ENCODE measurements around the gene LRMDA.

Gene LRMDA

DNA sequence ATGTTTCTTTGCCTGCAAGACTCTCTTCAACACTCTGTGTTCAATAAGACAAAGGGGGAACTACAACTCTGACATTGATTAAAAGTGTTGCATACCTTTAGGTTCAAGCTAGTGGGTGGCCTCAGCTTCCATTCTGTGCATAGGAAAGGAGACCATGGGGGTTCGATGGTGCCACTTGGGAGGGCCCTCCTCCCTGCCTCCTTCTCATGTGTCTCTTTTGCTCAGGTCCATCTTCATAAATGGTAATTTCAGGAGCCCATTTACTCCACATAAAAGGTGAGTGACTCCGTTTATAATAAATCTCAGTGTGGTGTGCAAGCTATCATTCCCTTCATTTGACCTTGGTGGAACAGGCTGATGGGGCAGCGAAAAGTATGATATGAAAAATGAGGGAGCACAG, 285.1 kb downstream of the LRMDA start:
- no peak for DNase-seq (ENCODE audit: low read depth)

DNA sequence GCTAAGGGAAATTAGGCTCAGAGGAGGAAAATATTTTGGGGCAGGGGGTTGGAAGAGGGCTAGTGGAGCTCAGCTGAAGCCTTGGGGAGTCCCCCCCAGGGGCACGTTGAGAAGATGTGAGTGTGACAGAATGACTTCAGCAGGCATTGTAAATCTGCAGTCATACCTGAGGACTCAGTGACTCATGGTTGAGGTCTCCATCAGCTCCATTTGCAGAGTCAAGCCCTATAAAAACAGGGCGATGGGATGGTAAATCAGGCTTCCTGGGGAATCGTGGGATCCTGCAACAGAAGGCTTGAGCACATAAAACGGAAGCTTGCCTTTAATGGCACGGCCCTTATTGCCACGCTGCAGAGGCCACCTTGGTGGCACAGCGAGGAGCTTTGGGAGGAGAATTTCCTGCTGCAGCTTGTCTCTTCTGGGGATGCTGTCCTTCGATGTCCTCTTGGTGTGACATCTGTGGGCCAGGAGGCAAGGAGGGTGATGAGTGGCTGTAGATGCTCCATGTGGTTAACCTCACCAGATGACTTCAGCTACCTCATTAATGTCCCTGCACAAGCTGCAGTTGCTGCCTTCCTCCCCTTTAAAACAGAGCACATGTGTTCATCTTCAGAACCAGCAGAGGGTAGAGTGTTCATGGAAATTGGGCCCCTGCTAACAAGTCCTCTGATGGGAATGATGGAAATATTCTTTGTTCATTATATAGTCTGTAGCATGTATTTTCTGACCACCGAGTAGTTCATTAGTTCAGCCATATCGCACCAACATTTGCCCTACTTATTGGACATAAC, 285.9 kb downstream of the LRMDA start:
- DNase-seq (ENCODE audit: low read depth), result no peak

DNA sequence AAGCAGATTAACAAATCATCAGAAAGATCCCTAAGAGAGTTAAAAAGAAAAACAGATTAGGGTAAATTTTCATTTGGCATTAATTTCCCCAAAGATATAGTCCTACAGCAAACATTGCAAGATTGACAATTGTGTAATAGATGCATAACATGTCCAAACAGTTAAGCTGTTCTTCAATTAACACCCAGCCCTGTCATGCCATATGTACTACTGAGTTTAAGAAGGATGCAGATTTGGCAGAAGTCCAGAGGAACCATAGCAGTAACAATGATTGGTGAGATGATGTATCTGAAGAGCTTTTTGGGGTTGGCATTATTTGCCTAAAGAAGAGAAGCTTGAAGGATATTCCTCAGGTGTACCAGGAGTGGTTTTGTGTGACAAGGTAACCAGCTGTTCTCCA, 287.6 kb downstream of the LRMDA start:
- DNase-seq (ENCODE audit: low read depth), result no peak

DNA sequence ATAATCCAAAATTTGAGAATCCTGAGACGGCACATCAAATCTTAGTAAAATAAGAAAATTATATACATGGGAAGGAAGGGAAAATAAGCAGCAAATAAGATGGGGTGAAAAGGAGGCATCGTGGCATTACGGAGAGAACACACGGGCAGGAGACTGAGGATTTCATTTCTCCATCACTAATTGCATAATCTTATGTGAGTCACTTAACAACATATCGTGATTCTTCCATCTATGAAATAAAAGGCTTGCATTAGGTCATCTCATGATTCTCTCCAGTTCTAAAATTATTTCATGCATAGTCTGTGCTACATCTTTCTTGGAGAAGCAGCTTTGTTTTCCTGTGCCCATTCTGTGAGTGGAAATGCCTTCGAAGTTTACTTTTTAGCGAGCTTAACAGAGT, 288.7 kb downstream of the LRMDA start:
- no peak for DNase-seq (ENCODE audit: low read depth)

DNA sequence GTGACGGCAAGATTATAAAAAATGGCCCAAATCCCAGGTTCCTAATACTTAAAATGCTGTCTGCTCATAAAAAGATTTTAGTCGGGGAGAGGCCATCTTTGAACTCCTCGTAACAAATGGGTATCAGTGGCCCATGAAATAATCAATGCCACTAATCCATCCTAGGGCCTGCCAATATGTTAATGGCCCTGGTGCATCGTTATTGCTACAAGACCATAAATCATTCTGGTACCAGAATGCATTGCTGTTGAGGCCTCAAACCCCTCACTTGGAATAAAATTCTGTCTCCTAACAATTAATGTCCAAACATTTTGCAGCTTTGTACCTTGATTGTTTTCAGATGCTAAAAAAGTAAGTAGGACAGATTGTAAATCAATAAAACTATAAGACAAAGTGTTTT, 290.6 kb downstream of the LRMDA start:
- DNase-seq (ENCODE audit: low read depth), result no peak

DNA sequence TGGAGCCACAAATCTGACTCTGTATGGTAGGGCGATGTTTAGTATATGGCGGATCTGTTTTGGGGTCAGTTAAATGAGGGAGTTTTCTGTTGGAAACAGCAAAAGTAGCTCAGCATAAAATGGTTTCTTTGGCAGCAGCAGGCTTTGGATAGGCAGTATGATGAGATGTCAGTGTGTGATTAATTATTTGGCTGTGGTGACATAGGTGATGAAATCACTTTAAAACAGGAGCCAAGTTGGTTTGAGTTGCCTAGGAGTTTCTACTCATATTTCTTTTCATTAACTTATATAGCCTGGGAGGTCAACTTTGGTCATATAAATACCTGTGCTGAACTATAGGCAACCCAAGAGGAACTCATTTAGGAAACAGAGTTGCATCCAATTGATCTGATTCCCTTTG, 291.2 kb downstream of the LRMDA start:
- no peak for DNase-seq (ENCODE audit: low read depth)

DNA sequence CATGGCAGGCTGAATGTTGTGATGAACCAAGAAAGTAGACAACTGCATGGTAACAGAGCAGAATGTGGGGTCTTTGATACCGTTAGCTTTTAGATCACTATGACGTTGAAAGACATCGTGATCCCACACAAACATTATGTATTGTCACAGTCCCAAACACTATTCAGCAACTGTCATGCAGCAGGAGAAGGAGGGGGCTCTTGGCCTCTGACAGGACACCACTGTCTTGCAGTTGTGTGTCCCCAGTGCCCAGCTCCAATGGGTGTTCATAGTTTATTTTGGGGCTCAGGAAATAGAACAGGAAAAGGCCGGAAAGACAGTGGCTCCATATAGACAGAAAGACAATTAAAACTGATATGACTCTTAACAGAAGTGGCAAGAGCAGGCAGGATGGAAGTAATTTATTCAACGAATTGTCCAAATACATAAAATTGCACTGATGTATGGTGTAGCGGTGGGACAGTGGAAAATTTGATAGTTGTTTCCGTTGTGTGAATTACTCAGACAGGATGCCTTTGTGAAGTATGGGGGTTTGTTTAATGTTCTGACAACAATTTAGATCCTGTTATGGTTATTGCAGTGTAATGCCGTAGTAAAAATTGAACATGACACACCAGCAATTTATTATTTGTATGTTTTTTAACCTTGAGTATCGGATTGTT, 292.0 kb downstream of the LRMDA start:
- no peak for DNase-seq (ENCODE audit: low read depth)

DNA sequence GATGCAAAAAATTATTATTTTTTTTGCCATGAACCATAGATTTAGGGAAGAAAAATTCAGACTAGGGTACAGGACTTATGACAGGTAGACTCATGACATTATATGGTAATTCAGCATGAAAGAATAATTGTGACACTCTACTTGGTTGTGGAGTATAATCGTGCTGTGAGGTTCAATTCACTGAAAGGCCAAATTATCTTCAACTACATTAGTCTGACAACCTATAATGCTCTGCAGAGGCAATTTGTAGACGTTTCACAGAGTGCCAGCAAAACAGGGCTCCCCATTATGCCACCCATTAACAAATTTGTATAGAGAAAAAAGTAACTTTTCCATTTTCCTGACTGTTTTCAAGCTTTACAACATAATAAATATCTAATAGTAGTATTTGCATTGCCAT, 292.6 kb downstream of the LRMDA start:
- no peak for DNase-seq (ENCODE audit: low read depth)

DNA sequence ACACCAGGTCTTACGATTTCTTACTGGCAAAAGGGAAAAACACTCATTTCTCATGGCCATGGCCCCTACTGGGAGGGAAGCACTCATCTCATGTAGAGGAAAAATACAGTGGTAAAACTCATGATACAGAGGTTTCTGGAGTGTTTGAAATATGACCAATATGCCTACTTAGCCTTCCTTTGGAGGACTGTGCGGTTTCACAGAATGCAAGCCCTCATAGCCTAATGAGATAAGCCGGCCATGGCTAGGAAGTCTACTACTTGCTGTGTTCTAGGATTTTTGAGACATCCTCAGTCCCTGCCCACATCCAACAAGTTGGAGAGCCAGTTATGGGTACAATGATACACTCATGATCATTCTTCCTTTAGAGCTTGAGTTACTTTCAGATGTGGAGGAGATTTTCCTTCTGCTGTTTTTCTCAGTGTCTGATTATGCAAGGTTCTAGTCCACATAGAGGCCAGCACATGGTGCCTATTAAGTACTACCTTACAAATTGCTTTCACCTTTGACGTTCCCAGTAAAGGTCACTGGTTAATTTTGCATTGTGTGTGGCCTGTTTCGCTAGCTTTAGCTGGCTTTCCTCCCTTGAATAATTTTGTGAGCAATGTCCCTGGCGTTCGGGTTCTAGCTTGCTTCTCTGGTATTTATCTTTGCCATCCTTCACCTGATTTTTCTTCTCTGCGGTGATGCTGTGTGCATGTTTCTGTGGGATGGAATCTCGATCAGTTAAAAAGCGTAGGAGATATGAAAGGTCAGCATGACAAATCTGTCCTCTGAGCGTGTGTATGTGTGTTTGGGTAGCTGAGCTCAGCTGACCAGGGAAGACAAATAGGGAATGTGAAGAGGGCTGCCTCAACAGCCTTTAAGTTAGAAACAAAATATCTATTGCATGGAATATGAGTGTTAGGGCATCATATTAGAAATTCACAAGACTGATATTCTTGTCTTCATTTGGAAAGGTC, 295.4 kb downstream of the LRMDA start:
- no peak for DNase-seq (ENCODE audit: low read depth)

DNA sequence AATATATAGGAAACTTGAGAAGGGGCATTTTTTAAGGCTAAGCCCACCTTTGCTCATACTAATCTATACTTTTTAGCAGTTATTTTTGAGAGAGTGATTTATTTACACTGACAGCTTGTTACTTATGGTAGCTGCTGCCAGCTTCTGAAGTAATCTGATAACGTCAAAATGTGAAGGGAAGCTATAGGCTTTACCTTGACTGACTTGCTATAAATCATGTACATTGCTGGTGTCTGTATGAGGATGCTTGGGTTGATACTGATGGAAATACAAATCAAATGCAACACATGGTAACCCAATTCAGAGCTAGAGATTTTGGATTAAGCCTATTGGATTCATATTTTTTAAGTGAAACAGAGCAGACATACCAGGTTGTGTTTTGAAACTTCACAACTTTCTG, 299.4 kb downstream of the LRMDA start:
- no peak for DNase-seq (ENCODE audit: low read depth)

DNA sequence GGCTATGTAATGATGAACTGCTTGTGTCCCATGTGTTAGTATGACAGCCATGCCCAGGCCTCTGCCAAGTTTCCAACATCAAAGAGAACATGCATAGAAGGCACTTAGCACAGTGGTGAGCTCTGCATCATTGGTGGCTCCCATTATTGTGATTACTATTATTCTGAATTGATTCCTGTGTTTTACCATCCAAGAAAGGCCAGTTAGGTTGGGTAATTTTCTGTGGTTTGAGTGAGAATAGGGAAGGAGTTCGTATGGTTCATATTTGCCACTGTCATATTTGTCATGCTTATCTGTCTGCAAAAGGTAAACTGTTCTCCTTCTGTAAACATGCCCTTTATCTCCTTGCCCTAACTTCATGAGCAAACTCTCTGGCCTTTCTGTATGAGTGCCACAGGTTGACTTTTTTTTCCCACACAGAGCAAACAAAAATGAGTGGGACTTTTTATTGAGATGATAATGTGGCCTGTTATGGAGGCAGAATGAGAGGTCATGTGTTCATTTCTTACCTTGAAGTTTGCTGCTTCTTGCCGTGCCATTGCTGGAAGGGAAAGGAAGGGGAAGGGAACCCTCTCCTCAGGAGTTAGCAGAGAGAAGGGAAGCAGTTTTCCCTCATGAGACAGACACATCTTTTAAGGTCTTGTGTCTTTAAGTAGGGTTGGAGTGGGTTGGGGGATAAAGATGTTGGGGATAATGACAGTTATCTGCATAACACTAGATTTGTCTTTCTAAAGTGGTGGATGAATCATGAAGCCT, 301.9 kb downstream of the LRMDA start:
- no peak for DNase-seq (ENCODE audit: low read depth)

DNA sequence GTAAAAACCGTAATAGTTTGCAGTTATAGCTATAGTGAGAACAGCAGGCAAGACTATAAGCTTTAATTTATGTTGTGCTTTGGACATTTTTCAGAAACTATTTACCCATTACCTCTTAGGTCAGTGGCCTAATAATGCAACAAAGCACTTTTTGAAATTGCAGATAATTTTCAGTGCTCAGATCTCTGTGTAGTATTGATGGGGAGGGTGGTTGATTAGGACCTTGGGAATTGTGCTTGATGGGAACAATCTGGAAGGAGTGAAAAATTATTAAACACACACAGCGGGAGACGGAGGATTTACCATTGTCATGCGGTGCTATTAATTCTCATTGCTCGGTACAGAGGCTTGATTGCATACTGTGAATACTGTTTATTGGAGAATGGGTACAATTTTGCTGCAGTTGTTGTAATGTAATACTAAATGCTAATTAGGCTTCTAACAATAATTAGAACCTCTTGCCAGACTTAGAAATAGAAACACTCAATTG, 304.8 kb downstream of the LRMDA start:
- no peak for DNase-seq (ENCODE audit: low read depth)

DNA sequence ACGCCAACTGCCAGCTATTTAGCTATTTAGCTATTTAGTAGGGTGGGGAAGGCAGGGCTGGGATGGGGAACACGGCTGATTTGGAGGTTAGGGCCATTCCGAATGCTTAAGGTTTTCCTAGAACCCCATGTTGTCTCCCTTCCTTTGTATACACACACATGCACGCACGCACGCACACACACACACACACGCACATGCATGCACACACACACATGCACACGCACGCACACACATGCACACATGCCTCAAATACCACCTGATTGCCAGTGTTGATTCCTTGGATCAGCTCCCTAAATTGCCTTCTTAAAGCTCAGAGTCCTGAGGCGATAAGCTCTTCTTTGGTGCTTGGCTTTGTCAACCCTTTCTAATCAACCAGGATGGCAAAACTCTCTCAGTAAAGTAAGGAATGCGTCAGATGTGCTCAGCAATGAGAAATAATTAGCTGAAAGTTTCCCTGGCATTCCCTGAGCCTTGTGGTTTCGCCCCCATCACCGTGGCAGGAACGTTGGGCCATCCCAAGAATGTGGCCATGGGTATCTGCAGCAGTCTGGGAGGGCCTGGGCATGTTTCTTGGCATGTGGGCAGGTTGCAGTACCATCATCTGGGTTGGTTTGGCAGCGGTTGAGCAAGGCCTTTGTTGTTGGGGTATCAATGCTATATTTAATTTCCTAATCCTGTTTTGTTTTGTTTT, 305.6 kb downstream of the LRMDA start:
- DNase-seq (ENCODE audit: low read depth), result no peak

DNA sequence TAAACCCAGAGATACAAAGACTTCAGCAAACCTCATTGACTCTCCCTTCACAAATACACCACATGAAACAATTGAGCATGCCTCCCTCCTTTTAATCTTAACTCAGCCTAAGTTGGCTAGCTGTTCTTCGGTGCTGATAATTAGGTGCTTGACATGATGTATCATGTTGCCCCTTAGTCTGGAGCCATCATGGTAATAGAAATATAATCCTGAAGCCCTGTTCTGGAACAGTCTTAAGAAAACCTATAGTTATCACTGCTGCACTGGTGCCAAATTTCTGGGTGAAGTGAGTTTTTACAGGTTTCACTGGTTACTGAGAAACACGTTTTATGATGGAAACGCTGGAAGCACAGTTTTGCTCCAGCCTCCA, 306.1 kb downstream of the LRMDA start:
- DNase-seq (ENCODE audit: low read depth), result no peak

DNA sequence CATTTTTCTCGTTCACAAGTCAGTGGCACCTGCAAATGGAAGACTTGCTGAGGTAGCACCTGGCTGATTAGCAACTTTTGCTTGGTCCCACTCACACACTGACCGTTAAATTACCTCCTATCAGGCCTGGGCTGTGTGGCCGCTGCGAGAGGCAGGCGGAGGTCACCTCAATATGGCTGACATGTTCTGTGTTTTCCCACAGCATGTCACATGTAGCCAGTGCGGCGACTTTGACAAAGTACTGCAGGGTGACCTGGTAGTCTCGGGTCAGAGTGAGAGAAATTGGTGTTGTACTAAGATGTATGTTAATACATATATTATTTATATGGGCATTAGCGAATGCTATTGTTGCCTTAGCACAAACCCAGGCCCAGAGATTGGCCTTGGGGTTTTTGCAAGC, 307.5 kb downstream of the LRMDA start:
- DNase-seq (ENCODE audit: low read depth), result no peak

DNA sequence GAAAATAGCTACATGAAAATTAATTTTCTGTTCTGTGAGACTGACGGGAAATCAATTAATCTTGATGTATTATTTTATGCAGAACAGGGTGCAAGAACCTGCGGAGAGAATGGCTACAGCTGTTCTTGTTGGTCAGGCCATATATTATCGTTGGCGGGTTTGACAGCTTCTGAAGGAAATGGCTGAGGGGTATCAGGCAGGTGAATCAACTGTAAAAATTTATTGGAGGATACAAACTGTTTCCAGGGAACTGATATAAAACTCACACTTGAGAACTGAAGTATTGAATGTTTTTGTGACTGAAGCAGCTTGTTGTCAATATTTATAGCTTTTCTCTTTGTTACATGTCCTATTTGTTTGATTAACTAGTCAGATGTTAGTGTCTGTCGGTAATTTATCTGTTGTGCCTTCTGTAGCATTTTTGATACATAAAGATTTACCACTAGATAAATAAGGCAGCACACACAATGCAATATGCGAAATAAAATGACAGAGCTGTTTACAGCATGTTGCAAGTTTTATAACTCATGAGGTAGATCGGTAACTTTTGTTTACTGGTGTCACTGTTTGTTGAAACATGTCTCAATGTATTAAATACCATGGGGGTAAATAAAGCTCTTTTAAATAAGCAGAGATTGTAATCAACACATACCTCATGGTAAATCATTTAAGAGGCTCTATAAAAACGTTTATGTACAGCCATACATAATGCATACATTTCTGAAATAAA, 308.2 kb downstream of the LRMDA start:
- no peak for DNase-seq (ENCODE audit: low read depth)

DNA sequence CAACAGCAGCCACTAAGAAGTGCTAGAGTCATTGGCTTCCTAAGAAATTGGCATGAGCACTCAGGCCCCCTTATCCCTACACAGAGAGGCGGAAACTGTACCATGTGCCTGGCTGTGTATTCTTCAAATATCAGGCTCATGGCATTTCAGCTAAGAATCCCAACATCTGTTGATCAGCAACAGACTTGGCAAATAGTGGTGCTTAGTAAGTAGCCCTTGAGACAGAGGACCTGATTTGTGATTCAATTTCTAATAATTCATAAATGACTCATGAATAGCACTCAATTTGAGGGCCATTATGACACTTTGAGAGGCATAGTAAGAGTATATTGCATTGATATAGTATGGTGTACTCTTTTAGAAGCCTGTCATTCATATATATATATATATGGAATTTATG, 309.1 kb downstream of the LRMDA start:
- no peak for DNase-seq (ENCODE audit: low read depth)

DNA sequence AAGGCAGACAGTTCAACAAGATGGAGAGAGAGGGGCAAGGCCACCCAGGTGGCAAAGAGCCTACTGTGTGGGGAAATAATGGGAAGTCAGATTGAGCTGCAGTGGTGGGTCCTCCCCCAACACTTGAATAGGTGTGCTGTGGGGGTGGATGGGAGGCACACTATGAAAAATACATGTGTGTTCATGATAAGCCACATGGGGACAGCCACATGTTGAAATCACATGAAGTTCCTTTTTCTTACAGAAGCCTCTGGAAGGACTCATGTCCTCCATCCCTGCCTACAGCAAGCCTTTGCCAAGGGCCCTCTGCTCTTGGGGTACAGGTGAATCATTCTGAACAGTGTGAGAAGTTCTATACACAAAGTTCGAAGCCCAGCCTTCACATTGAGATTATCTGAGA, 310.9 kb downstream of the LRMDA start:
- no peak for DNase-seq (ENCODE audit: low read depth)

DNA sequence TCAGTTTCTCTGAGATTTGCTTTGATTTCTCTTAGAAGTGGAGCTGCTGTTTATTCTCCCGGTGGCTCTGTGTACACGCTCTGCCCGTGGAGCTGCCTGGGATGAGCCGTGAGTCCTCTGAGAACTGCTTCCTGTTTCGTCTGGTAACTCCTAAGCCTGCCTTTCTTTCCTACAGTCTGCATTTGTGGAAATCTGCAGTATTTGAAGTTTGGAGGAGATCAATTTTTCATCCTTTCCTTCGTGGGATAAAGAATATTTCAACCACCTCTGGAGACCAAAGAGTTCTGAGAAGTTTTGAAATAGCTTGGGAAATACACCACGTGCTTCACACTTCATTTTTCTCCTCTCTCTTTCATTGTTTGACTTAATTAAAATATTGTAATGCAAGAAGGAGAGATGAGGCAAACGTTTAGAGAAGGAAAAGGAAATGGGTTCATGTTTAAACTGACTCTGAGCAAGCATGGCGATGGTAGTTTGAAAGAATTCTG, 311.9 kb downstream of the LRMDA start:
- no peak for DNase-seq (ENCODE audit: low read depth)

DNA sequence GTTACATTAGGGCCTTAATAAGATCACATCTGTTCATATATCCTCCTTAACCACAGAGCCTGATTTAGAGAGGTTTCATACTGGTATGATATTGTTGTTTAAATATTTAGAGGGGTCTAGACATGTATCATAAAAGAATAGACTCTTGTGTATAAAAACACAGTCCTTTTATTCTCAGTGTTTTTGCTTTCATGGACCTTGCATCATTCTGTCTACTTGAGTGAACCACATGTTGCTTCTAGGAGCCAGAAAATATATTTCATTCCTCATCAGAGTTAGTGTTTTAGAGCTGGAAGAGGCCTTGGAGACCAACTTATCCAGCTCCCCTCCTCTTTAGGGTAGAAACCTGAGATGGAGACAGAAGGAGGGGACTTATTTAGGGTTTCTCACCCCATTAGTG, 312.8 kb downstream of the LRMDA start:
- no peak for DNase-seq (ENCODE audit: low read depth)
